NCI-H1694 treated with DMSO at 0.1 percent for 48 hours (cell line): ENCODE results near the gene GARIN5B.
"Not testable (repeated sequence)": the region's sequence is repeated elsewhere in the genome, so short reads cannot be mapped to it uniquely, and the experiment has no call there.

ENCODE experiments used
- DNase-seq: peaks from one replicate; lab custom pipeline; 2025; lab: John Stamatoyannopoulos, UW

Gene GARIN5B

DNA sequence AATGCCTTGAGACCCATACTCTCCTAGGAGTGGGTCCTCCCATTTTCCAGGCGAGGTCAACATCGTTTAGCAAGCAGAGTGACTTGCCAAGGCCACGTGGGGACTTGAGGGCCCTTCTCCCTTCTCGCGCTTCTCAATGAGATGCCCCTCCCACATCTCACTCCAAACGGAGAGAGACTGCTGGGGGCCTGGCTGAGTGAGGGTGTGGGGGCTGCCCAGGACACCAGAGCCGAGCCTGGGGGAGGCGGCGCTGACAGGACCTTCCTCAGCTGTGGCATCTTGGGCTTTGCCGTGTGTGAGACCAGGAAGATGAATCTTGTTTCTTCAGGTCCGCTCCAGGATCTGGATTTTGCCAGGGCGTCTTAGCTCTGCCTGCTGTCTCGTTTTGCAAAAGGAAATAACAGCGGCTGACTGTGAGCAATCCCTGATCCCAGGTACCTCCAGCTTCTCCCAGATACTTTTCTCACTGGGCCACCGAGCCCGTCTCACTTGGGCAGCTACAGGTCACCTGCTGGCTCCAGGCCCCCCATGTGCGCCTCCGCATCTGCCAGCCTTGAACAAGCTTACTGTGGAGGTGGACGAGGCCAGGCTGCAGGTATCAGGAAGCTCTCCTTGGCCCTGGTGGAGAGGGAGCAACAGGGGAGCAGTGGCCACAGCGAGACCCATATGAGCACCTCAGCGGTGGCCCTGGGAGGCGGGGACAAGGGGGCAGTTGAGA lies 14.6 kb downstream of the GARIN5B start:
- DNase-seq = no peak

DNA sequence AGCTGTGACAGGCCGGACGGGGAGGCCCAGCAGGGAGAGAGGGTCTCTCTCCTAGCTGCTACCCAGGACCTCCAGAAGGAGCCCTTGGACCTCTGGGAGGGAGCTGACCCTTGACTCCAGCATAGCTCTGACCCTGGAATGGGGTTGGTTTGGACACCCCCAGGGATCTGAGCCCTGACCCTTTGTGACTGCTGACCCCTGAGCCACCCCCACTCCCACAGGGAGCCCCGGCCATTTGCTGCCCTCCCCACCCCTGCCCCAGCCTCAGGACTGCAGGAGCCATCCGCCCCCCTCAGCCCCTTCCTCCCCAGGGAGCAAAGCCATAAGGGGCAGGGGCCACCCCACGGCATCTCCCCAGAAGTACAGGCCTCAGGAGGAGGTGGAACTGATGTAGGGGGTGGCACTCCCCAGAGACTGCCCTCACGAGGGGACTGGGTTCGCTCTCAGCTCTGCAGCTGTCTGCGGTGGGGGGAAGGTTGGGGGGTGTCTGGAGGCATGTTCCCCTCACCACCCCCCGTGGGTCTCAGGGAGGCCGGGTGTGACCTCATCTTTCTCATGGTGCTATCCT lies 15.5 kb downstream of the GARIN5B start:
- DNase-seq = no peak

DNA sequence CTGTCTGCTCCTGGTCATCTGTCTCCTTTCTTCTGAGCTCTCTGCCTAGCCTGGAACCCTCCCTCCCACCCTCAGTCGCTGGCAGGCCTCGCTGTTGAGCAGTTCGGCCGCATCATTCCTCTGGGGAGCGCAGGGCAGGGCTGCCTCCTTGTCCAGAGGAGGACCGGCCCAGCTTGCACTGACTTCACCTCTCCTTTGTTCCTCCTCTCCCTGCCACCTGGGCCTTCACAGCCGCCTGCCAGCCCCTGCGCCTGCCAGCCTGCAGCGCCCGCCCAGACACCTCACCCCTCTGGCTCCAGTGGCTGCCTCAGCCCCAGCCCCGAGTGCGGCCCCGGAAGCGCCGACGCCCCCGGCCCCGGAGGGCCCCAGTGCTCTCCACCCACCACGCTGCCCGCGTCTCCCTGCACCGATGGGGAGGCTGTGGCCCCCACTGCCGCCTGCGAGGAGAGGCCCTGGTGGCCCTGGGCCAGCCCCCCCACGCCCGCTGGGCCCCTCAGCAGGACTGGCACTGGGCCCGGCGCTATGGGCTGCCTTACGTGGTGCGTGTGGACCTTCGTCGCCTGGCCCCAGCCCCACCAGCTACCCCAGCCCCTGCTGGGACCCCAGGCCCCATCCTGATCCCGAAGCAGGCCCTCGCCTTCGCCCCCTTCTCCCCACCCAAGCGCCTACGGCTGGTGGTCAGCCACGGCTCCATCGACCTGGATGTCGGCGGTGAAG lies 16.2 kb downstream of the GARIN5B start:
- DNase-seq = no peak

DNA sequence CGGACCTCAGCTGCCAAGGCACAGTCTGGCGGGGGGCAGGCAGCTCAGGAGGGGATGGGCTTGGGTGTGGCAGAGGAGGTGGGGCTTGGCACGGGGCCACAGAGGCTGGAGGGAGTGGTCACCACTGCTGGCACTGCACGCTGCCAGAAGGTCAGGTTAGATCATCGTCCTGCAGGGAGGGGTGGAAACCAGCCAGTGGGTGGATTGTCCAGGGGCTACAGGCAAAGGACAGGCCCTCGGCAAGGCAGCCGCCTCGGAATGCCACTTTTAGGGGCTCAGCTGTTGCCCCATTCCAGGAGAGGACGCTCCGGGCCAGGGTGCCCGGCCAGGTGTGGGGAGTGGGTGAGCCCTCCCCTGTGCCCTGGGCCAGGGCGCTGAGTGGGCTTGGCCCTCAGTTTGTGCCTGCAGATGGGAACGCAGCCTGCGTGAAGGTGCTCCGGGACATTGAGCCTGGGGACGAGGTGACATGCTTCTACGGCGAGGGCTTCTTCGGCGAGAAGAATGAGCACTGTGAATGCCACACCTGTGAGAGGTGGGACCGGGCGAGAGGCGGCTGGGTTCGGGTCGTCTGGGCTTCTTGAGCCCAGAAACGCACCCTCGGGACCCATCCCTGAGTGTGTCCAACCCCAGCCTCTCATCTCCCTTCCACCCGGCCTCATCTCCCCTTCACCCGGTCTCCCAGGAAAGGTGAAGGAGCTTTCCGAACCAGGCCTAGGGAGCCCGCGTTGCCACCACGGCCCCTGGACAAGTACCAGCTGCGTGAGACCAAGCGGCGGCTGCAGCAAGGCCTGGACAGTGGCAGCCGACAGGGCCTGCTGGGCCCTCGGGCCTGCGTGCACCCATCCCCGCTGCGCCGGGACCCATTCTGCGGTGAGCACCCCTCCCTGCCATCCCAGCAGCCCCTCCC lies 17.0 kb downstream of the GARIN5B start:
- no peak for DNase-seq

DNA sequence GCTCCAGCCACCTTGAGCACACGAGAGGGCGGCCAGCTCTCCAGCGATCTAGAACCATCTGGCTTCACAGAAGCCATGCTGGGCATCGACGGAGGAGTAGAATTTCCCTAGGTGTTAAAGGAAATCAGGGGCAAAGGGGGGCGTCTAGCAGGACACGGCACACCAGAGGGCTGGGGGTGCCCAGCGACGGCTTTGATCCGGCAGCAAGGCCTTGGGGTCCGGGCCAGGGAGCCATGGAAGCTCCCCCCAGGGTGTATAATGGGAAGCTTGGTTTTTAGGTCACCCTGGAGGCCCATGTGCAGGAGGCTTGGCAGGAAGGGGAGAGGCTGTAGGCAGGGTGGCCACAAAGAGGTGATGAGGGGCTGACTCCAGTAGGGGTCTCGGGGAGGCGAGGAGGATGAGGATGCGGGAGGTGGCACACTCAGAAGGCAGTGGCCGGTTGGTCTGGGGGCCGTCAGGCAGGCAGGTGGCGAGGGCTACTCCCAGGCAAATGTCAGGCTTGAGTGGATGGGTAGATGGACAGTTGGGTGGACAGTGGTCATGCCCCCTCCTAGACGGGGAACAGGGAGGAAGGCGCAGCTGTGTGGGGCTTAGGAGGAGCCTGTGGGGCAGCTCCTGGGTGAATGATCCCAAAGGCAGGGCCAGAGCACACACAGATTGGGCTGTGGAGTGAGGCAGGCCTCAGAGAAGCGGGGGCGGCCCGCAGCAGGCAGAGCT lies 17.8 kb downstream of the GARIN5B start:
- DNase-seq = no peak

DNA sequence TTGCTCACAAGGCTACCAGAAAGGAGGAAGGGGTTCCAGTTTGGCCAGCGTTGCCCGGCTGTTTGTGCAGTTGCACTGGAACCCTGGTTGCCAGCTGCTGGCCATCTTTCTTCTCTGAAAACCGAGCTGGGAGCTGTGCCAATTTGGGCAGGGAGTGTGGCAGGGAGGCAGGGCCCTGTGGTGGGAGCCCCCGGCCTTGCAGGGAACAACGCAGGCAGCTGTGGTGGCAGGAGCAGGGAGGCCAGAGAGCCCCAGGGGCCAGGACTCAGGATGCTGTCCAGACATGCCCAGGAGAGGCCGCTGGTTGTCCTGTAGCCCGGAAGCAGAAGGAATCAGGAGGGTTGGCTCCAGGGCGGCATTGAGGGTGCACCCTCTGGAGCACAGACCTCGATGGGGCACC lies 18.6 kb downstream of the GARIN5B start:
- peak; percentile 17 for DNase-seq

DNA sequence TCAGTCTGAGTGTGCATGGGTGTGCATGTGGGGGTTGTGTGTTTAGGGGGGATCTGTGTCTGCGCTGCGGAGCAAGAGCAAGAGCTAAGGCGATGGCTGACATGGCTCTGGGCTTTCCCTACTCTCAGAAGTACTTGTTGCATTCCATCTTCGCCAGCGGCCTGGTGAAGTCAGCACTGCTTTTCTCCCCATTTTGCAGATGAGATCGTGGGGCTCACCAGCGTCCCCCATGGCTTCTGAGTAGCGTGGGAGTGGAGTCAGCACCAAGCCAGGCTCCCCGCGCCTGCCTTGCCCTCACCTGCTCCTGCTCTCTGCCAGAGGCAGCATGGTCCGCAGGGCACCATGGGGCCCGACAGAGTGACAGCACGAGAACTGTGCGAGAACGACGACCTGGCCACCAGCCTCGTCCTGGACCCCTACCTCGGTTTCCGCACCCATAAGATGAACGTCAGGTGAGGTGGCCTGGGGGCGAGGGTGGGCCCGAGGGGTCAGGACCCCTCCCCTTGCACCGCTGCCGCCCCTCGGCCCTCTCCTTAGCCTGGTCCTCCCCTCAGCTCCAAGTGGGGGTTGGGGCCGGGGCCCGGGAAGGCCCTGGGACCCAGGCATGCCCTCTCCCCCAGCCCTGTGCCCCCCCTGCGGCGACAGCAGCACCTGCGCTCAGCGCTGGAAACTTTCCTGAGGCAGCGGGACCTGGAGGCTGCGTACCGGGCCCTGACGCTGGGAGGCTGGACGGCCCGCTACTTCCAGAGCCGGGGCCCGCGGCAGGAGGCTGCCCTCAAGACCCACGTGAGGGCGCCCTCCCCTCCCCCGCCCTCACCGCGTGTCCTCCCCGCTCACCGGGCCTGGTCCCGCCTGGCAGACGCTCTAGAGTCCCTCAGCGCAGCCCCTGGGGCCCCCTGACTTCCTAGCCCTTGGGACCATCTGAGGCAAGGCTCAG lies 21.2 kb downstream of the GARIN5B start:
- no peak for DNase-seq

DNA sequence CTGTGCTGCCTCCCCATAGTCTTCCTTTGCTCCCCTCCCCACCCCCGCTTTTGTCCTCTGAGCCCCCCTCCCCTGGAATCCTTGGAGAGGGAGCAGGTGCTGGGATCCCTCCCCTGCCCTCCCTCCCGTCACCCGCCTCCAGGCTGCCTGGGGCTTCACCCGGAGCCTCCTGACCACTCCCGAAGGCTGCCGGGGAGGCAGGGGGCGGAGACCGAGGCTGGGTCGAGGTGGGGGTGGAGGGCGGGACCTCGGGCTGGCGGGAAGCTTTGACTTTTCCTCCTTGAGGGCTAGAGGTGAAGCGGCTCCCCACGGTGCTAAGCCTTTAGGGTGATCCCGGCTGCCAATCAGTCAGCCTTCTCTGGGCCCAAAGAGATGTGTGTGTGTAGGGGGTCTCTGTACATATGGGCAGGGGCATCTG lies 21.9 kb downstream of the GARIN5B start:
- peak; percentile 32 for DNase-seq

DNA sequence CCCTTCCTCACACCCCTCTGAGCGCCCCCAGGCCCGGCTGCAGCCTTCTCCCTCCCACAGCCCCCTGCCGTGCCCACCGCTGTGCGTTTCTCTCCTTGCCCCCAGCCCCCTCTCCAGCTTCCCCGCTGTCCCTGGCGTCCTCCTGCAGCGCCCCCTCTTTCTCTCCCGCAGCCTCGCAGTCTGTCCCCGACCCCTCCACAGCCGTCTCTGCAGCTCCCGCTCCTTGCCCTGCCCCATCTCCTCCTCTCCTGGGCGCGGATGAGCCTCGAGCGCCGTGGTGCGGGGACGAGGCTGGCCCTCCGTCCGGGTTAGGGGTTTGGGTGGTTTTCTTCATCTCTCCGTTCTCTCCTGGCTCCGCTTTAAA lies 22.3 kb downstream of the GARIN5B start:
- no peak for DNase-seq

DNA sequence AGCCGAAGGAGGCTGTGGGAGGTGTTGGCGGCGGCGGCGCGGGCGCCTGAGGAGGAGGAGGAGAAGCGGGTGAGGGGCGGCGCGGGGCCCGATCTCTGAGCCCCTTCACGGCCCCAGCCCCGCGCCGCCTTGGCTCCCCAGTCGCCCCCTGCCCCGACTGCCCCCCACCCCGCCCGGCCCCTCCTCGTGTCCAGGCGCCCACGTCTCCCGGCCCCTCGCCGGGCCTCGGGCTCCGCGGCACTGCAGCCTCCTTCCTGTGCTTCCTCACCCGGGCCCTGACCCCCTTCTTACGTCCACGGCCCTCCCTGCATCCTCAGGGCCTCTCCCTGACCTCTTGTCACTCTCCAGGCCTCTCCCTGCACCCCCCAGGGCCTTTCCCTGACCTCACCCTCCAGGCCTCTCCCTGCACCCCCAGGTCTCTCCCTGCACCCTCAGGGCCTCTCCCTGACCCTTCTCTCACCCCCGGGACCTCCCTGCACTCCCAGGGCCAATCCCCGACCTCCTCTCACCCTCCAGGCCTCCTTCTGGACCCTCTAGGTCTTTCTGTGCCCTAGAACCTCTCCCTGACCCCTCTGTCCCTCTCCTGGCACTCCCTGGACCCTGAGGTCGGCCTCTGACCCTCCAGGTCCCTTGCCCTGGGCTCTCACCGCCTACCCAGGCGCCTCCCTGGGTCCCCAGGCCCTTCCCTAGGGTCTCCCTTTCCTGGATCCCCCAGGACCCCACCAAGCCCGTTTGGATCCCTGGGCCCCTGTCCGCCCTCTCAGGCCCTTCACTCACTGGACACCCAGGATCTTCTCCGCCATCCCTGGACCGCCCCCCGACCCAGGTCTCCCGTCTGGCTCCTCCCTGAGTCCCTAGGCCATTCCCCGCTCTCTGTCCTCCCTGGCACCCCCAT lies 22.9 kb downstream of the GARIN5B start:
- DNase-seq = no peak

DNA sequence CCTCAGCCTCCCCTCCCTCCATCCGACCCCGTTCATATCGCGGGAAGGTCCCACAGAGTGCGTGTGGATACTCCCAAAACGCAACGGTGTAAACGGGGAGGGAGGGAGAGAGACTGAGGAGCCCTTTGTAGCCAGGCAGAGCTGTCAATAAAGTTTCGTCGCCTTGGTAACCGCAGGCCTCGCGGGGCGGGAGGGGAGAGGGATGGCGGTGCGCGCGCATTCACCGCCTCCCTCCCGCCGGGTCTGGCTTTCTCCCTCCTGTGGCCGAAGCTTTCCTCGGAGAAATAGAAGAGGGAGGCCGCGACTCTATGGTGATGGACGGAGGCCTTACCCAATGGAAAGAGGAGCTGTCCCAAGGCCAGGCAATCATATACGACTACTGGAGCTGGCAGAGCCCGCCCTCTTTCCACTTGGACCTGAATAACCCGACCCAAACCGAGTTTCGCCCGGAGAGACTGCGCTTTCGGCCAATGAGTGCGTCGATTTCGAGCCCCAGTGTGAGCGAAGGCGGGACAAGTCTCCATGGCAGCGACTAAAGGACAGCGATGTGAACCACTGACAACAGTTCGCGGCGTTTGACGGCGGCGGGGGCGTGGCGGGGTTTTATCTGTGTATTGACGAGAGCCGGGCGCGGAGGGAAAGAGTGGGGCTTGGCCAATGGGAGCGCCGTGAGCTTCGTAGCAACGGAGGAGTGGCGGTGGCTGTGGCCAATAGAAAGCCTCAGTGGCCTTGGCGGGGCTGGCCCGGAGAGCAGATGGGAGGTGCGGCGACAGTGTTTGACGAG lies 23.8 kb downstream of the GARIN5B start, which contains the start of gene KMT5C:
TSS of gene KMT5C (plus strand) at position 772 of the 784 bp plus-strand sequence. CDS start 2,061 bp downstream, outside the sequence.
- peak; percentile 100 for DNase-seq

DNA sequence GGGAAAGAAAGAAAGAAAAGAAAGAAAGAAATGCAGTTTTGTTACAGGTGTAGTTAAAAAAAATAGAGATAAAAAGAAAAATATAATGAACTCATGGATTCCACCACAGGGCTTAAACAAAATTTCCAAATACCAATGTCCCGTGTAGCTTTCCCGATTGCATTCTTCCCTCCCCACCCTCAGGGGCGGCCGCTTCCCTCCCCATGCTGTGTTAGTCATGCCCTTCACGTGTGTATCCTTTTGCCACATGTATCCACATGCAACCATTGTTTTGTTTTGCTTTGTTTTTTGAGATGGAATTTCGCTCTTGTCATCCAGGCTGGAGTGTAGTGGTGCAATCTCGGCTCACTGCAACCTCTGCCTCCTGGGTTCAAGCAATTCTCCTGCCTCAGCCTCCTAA lies 27.0 kb downstream of the GARIN5B start:
- no peak for DNase-seq

DNA sequence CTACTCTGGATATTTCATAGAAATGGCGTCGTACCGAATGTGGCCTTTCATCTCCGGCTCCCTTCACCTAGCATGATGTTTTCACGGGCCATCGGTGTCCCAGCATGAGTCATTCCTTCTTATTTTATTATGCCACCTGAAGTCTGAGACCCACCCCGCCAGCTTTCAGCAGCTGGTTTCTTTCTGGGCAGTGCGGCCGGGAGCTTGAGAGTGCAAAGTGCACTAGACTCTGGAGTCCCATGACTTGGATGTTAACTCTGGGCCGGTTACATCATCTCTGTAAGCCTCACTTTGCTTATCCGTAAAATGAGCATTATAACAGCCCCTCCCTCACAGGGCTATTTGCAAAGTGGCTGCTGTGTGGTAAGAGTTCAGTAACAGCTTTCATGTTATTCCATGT lies 29.2 kb downstream of the GARIN5B start:
- DNase-seq = no peak

DNA sequence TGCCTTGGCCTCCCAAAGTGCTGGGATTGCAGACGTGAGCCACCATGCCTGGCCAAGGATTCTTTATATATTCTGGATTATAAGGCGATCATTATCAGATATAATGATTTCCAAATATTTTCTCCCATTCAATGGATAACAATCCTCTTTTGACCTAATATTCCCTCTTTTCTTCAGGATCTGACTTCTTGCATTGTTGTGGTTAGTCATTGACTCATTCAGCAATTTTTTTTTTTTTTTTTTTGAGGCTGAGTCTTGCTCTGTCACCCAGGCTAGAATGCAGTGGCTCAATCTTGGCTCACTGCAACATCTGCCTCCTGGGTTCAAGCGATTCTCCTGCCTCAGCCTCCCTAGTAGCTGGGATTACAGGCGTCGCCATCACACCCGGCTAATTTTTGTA lies 33.3 kb downstream of the GARIN5B start:
- not testable (repeated sequence) for DNase-seq

DNA sequence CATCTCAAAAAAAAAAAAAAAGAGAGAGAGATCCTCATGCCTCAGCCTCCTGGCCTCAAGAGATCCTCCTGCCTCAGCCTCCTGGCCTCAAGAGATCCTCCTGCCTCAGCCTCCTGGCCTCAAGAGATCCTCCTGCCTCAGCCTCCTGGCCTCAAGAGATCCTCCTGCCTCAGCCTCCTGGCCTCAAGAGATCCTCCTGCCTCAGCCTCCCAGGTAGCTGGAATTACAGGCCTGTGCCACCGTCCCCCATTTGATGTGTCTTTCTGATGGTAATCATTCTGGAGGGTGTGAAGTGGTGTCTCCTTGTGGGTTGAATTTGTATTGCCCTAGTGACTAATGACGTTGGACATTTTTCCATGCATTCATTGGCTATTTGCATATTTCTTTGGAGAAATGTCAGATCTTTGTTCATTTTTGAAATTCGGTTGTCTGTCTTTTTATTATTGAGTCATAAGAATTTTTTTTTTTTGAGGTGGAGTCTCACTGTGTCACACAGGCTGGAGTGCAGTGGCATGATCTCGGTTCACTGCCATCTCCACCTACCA lies 34.2 kb downstream of the GARIN5B start:
- not testable (repeated sequence) for DNase-seq

DNA sequence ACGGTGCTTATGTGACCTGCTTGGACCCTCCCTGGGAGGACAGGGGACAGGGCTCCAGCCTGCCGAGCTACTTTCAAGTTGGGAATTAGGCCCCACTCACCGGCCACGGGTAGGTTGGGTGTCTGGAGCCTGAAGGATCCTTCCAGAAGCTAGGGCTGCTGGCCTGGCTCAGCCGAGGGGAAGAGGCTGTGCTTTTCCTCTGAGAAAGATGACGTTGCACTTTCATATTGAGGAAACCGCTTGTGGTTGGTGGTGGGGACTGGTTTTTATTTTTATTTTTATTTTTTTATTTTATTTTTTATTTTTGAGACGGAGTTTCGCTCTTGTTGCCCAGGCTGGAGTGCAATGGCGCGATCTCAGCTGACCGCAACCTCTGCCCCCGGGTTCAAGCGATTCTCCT lies 37.9 kb downstream of the GARIN5B start, which contains the start of gene TMEM150B:
TSS of gene TMEM150B (minus strand) at position 170 of the 400 bp plus-strand sequence. CDS start 4,305 bp downstream, outside the sequence.
- no peak for DNase-seq

DNA sequence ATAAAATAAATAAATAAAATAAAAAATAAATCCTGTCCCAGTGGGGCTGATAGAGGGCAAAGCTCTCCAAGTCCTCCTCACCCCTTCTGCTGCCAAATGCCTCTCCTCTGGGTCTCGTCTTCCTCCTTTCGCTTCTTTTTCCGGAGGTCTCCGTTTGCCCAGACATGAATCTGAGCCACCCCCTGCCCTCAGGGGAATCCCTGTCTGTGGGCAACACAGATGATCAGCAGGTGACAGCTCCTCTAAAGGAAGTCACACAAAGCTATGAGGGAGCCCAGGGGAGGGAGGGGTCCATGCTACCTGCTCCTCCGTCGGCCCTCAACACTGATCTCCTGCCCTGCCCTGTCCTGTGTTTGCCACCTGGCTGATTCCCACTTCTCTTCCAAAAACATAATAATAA lies 38.4 kb downstream of the GARIN5B start:
- DNase-seq = no peak
